Measurements from ENCODE around the gene FAM151A. TPM values are rescaled to one million over a fixed set of nuclear protein-coding genes. Genes with fewer than 3 reads are reported as not detected.

The FAM151A gene
- total and polyA plus RNA-seq, 7 donors, result 0.05 to 0.07 TPM; not detected in 5

- Histone ChIP-seq H3K4me3 (no peak overlapping the region), H3K4me1 (no peaks in the 10 kb centered on the region), H3K36me3 (ENCODE audit: insufficient read depth in 1 of 2, low read depth in 1 of 2) (peaks cover 0 to 59% of the 10 kb centered on the region in 2 donors), H3K9me3 (no peaks in the 10 kb centered on the region), H3K27ac (no peak overlapping the region), H3K27me3 (ENCODE audit: insufficient read depth in 3 of 3, low read length in 2 of 3) (no peaks in the 10 kb centered on the region)
- 87 to 91% (median 90%) methylated on average over 19 of the region's 19 CpGs for WGBS, 3 donors
- TF ChIP-seq, protein P1, sequence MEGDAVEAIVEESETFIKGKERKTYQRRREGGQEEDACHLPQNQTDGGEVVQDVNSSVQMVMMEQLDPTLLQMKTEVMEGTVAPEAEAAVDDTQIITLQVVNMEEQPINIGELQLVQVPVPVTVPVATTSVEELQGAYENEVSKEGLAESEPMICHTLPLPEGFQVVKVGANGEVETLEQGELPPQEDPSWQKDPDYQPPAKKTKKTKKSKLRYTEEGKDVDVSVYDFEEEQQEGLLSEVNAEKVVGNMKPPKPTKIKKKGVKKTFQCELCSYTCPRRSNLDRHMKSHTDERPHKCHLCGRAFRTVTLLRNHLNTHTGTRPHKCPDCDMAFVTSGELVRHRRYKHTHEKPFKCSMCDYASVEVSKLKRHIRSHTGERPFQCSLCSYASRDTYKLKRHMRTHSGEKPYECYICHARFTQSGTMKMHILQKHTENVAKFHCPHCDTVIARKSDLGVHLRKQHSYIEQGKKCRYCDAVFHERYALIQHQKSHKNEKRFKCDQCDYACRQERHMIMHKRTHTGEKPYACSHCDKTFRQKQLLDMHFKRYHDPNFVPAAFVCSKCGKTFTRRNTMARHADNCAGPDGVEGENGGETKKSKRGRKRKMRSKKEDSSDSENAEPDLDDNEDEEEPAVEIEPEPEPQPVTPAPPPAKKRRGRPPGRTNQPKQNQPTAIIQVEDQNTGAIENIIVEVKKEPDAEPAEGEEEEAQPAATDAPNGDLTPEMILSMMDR (IDR thresholded peaks at IDR 0.05), result no peak
- DNase-seq (no peak), ATAC-seq (no peak)
- intact Hi-C loops (cut with DNase I), result no loop called here
Measured at GRCh38 chr1:54607821-54608565, 15.3 kb downstream of the FAM151A start.

- WGBS, 3 donors, result 95 to 98% (median 97%) methylated on average over 13 of the region's 13 CpGs
- H3K9me3 ChIP-seq, result no peaks in the 10 kb centered on the region
- H3K4me1 ChIP-seq, result no peaks in the 10 kb centered on the region
- TF ChIP-seq, protein P1 (IDR thresholded peaks at IDR 0.05), result no peak
- no peaks in the 10 kb centered on the region for H3K27me3 ChIP-seq (ENCODE audit: insufficient read depth in 3 of 3, low read length in 2 of 3)
- H3K27ac ChIP-seq, result no peak overlapping the region
- H3K36me3 ChIP-seq (ENCODE audit: insufficient read depth in 1 of 2, low read depth in 1 of 2), result peaks cover 0 to 69% of the 10 kb centered on the region in 2 donors
- no peak overlapping the region for H3K4me3 ChIP-seq
- DNase-seq (no peak), ATAC-seq (no peak)
- intact Hi-C loops (cut with DNase I), result no loop called here
Measured at GRCh38 chr1:54606990-54607325, 16.4 kb downstream of the FAM151A start.

DNA sequence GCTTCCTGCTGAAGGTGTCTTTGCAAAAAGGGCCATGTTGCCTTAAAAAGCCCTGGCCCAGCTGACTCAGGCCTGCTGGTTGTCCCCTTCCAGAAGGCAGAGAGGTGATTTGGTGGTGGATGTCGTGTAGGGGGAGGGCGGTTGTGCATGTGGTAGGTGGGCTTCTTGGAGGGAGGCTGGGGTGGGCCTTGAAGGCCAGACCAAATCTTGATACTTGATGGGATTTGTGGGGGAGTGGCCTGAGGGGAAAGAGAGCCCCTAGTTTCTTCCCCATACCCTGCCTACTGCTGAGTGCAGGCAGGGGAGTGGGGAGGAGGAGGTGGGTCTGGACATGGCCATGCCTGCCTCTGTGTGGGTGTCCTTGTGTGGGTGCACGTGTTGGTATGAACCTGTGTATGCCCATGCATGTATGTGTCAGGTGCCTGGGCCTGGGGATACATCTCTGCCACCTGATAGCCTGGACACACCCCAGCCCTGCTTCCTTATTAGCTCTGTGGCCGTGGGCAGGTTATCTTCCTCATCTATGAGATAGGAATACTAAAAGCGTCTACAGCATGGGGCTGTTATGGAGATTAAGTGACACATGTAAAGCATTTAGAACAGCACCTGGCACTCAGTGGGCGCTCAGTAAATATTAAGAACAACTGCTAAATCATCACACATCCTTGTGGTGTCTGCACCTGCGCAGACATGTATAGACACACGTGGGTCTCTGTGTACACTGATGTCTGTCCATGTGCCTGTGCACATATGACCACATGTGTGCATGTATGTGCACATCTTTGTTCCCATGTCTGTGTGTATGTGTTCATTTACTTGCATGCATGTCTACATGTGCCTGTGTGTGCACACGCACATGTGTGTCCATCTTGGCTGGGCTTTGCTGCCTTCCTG is 17.0 kb downstream of the FAM151A start:
- no peaks in the 10 kb centered on the region for H3K9me3 ChIP-seq
- TF ChIP-seq, protein P1 (IDR thresholded peaks at IDR 0.05), result no peak
- no peak overlapping the region for H3K4me3 ChIP-seq
- ATAC-seq (no peak), DNase-seq (no peak)
- H3K27me3 ChIP-seq (ENCODE audit: insufficient read depth in 3 of 3, low read length in 2 of 3), result no peaks in the 10 kb centered on the region
- peaks cover 0 to 75% of the 10 kb centered on the region in 2 donors for H3K36me3 ChIP-seq (ENCODE audit: insufficient read depth in 1 of 2, low read depth in 1 of 2)
- intact Hi-C loops (cut with DNase I), result no loop called here
- no peak overlapping the region for H3K27ac ChIP-seq
- WGBS, 3 donors, result 86 to 92% (median 92%) methylated on average over 9 of the region's 9 CpGs
- no peaks in the 10 kb centered on the region for H3K4me1 ChIP-seq

DNA sequence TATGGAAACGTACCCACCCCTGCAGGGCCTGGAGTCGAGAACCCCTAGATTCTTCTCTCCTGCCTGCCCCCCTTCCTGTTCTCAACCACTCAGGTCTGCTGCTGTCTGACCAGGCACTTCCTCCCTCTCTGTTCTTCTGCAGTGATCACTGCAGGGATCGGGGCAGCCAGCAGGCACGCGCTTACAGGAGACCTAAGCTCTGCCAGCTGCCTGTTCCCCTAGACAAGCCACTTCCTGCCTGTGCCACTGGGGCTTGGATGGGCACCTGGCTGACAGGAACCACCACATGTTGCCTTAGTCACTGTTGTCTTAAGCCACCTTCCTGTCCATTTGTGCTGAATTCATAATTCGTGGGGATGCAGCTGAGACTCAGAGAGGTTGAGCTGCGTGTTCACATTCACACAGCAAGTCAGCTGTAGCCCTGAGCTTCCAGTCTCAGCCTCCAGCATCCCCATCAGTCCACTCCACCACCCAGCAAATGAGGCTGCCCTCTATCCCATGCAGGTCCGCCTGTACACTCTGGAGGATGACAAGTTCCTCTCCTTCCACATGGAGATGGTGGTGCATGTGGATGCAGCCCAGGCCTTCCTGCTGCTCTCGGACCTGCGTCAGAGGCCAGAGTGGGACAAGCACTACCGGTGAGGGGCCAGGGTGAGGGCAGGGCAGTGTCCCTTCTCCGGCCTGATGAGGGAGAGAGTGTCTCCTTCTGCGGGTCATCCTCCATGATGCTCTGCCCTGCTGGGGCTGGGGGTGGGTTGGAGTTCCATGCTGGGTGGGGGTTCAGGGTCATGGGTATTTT is 18.6 kb downstream of the FAM151A start:
- Histone ChIP-seq H3K27me3 (ENCODE audit: insufficient read depth in 3 of 3, low read length in 2 of 3) (no peaks in the 10 kb centered on the region), H3K27ac (no peak overlapping the region), H3K36me3 (ENCODE audit: insufficient read depth in 1 of 2, low read depth in 1 of 2) (peaks cover 0 to 87% of the 10 kb centered on the region in 2 donors), H3K4me1 (no peaks in the 10 kb centered on the region), H3K4me3 (no peak overlapping the region), H3K9me3 (no peaks in the 10 kb centered on the region)
- 86 to 91% (median 89%) methylated on average over 13 of the region's 13 CpGs for WGBS, 3 donors
- TF ChIP-seq, protein P1 (IDR thresholded peaks at IDR 0.05), result no peak
- ATAC-seq (no peak), DNase-seq (peak in 1 of 2 donors; percentile 38)
- intact Hi-C loops (cut with DNase I), result no loop called here

All from psoas muscle (tissue), 8 donors.